GM12878 (cell line): ENCODE measurements around the gene U2AF2. TPM values are rescaled to one million over a fixed set of nuclear protein-coding genes. Genes with fewer than 3 reads are reported as not detected.

Experiments used
- ATAC-seq: fragments of 200-7000 bp; cut with Tn5 transposase; 3 replicates; pipeline ENCODE4 v1.9.1; 2020; ENCODE audit warnings: mild to moderate bottlenecking, moderate library complexity
- BruUV-seq: library from RNA; stranded (reverse); fragments of 400-500 nt; replicated peaks from 2 replicates; lab custom pipeline; 2021; lab: Mats Ljungman, UMichigan
- CTCF ChIA-PET: fragments of 300-600 bp; sonication (Branson Sonifier 250); formaldehyde crosslinking; extraction: SDS; loops from one replicate; lab custom pipeline; 2021; ENCODE audit warnings: inconsistent platforms; lab: Yijun Ruan, JAX
- POLR2A ChIA-PET: fragments of 350-600 bp; formaldehyde crosslinking; extraction: SDS; loops from one replicate; lab custom pipeline; 2021; ENCODE audit warnings: inconsistent platforms; lab: Charles Lee
- RAD21 ChIA-PET: fragments of 300-600 bp; sonication (Branson Sonifier 250); formaldehyde crosslinking; loops from one replicate; lab custom pipeline; 2023; ENCODE audit warnings: antibody characterized with exemption; ENCODE audit not compliant: unreplicated experiment; lab: Charles Lee
- SMC1A ChIA-PET: fragments of 300-600 bp; sonication (Branson Sonifier 250); formaldehyde crosslinking; loops from one replicate; lab custom pipeline; 2023; ENCODE audit not compliant: unreplicated experiment, uncharacterized antibody; lab: Charles Lee
- DNase-seq: peaks from one replicate; pipeline ENCODE4 v3.0.0-alpha.2; 2011; ENCODE audit warnings: low read depth, low spot score
- FAIRE-seq: peaks from 3 replicates; lab custom pipeline; 2011; peaks lifted over from hg19 to GRCh38; lab: Jason Lieb, UNC
- H2AFZ ChIP-seq: 2 replicates; pipeline ENCODE4 v1.6.0; 2011; ENCODE audit warnings: low read depth, low read length, control low read depth; ENCODE audit not compliant: control insufficient read depth
- H3K27ac ChIP-seq: 2 replicates; pipeline ENCODE4 v1.5.1; 2011; ENCODE audit warnings: control low read depth; ENCODE audit not compliant: control insufficient read depth, insufficient read depth
- H3K27me3 ChIP-seq, 2 experiments: replicated peaks in 1 of 2; 2 replicates each; pipeline versions ENCODE4 v1.6.0 to v1.6.1; 2011; ENCODE audit warnings: low read length in 1 of 2; ENCODE audit not compliant: control insufficient read depth in 2 of 2, insufficient read depth in 2 of 2
- H3K36me3 ChIP-seq, 2 experiments: 2 replicates each; pipeline ENCODE4 v1.5.1; 2011; ENCODE audit warnings: low read length in 1 of 2; ENCODE audit not compliant: control insufficient read depth in 2 of 2, insufficient read depth in 2 of 2
- H3K4me1 ChIP-seq: 2 replicates; pipeline ENCODE4 v1.6.1; 2011; ENCODE audit warnings: mild to moderate bottlenecking, low read length, moderate library complexity, mixed read lengths; ENCODE audit not compliant: control insufficient read depth, insufficient read depth
- H3K4me2 ChIP-seq: 2 replicates; pipeline ENCODE4 v1.6.0; 2011; ENCODE audit warnings: control low read depth; ENCODE audit not compliant: control insufficient read depth, insufficient read depth
- H3K4me3 ChIP-seq: fragments of 200-600 bp; sonication (generic); 2 replicates; pipeline ENCODE4 v1.5.1; 2016
- H3K79me2 ChIP-seq: 2 replicates; pipeline ENCODE4 v1.6.0; 2011; ENCODE audit warnings: low read length; ENCODE audit not compliant: control insufficient read depth, insufficient read depth
- H3K9ac ChIP-seq: 2 replicates; pipeline ENCODE4 v1.8.0; 2011; ENCODE audit warnings: low read length, control low read depth, mixed read lengths; ENCODE audit not compliant: control insufficient read depth, insufficient read depth
- H3K9me3 ChIP-seq: replicated peaks from 3 replicates; pipeline ENCODE4 v1.5.1; 2011; ENCODE audit warnings: mild to moderate bottlenecking, low read length; ENCODE audit not compliant: control insufficient read depth, insufficient read depth
- H4K20me1 ChIP-seq: 2 replicates; pipeline ENCODE4 v1.6.0; 2011; ENCODE audit not compliant: control insufficient read depth, insufficient read depth
- BRCA1 ChIP-seq: IDR thresholded peaks from 2 replicates; pipeline ENCODE4 v1.6.1; 2011; ENCODE audit warnings: low read depth, low read length, improper control_type of control experiment
- GABPA ChIP-seq: IDR thresholded peaks from 2 replicates; pipeline ENCODE4 v1.6.1; 2014; ENCODE audit warnings: antibody characterized with exemption, low read depth, mild to moderate bottlenecking, inconsistent platforms
- POLR2A ChIP-seq: IDR thresholded peaks from 2 replicates; pipeline ENCODE4 v1.6.1; 2011; ENCODE audit warnings: low read depth, mild to moderate bottlenecking, low read length
- ZBTB33 ChIP-seq: fragments of 450-650 bp; IDR thresholded peaks from 2 replicates; pipeline ENCODE4 v1.6.1; 2017; ENCODE audit warnings: mild to moderate bottlenecking
- WGBS: methylation state at CpG from one replicate; pipeline ENCODE4 v1.1.6; 2016; ENCODE audit warnings: low lambda C conversion rate; ENCODE audit not compliant: insufficient replicate concordance, insufficient coverage; ENCODE audit errors: missing lambda C conversion rate; 5-methylcytosine and 5-hydroxymethylcytosine counted together
- in situ Hi-C: fragments of 300-500 bp; cut with MboI; formaldehyde crosslinking; loops from 9 replicates; pipeline ENCODE4 v1.14.3; 2018; ENCODE audit warnings: mixed read lengths
- intact Hi-C: fragments of 100-400 bp; cut with micrococcal nuclease; formaldehyde crosslinking; loops from one replicate; pipeline ENCODE4 v1.14.2; 2022; ENCODE audit not compliant: unreplicated experiment
- polyA plus RNA-seq, 11 experiments: library from polyadenylated mRNA; depleted of rRNA in 4 of 11; unstranded in 6 of 11; stranded (reverse) in 5 of 11; fragments of >200 nt; fragmentation: Nextera tagmentation in 4 of 11; fragmentation: Illumina TruSeq in 1 of 11; extraction: Ambion mirVana in 4 of 11; extraction: Trizol in 1 of 11; gene quantifications; 1 replicate in 1 of 11; 2 replicates in 10 of 11; pipeline versions ENCODE4 v1.2.1 to v1.2.3, GENCODE V29; 2011 to 2016; ENCODE audit warnings: inconsistent platforms in 2 of 11, missing spikeins in 2 of 11, low read depth in 1 of 11
- total RNA-seq, 4 experiments: library from RNA; depleted of rRNA in 3 of 4; stranded (reverse); fragments of >200 nt in 3 of 4; fragmentation: Illumina TruSeq in 1 of 4; extraction: Trizol in 1 of 4; gene quantifications; 2 replicates each; pipeline versions ENCODE4 v1.2.1 to v1.2.3, GENCODE V29; 2013 to 2021

The U2AF2 gene
- total and polyA plus RNA-seq, 10 of the 15 experiments (the other 5 are each of a cell fraction or from before 2014, with no cell fraction given): 3.0 to 338 (median 130) TPM

- H3K4me2 ChIP-seq: no peak overlapping the region
- no peaks in the 10 kb centered on the region for H3K27me3 ChIP-seq
- H3K4me3 ChIP-seq: no peak overlapping the region
- no peak overlapping the region for H3K9ac ChIP-seq
- RAD21 ChIA-PET: no interaction called here
- DNase-seq (no peak), ATAC-seq (no peak), FAIRE-seq (no peak)
- no peak overlapping the region for H2AFZ ChIP-seq
- H4K20me1 ChIP-seq: peaks cover 12% of the 10 kb centered on the region
- H3K79me2 ChIP-seq: peaks cover 8% of the 10 kb centered on the region
- H3K9me3 ChIP-seq: no peaks in the 10 kb centered on the region
- SMC1A ChIA-PET: no interaction called here
- TF ChIP-seq POLR2A (peak; percentile 8; the same call in 1 of the 2 replicates), BRCA1 (no peak)
- H3K36me3 ChIP-seq: peaks cover 20 to 36% of the 10 kb centered on the region in 2 experiments
- no TSS peak for BruUV-seq
- no peaks in the 10 kb centered on the region for H3K4me1 ChIP-seq
- intact Hi-C loops (no loop called here), in situ Hi-C loops (no loop called here)
- CTCF ChIA-PET: no interaction called here
- no peak overlapping the region for H3K27ac ChIP-seq
- WGBS: 84% methylated on average over 24 of the region's 29 CpGs
- POLR2A ChIA-PET: no interaction called here
These were observed 31.6 kb downstream of the U2AF2 start for GRCh38 chr19:55686311-55687050.

- no peak for FAIRE-seq
- intact Hi-C loops: no loop called here
These were observed 32.7 kb downstream of the U2AF2 start for GRCh38 chr19:55687281-55688201.

More at GRCh38 chr19:55687281-55688201, 32.7 kb downstream of the U2AF2 start:
- ChIA-PET SMC1A (no interaction called here), RAD21 (no interaction called here), POLR2A (no interaction called here), CTCF (no interaction called here)
- H3K4me3 ChIP-seq: no peak overlapping the region
- DNase-seq (no peak), ATAC-seq (no peak)
- no peaks in the 10 kb centered on the region for H3K27me3 ChIP-seq
- H3K9me3 ChIP-seq: no peaks in the 10 kb centered on the region
- no peak overlapping the region for H3K27ac ChIP-seq
- no peak for TF ChIP-seq ZBTB33
- TF ChIP-seq POLR2A: peak; percentile 8; the same call in 1 of the 2 replicates
- no peak for TF ChIP-seq GABPA
- no peak overlapping the region for H2AFZ ChIP-seq
- 86% methylated on average over 20 of the region's 22 CpGs for WGBS
- in situ Hi-C loops: no loop called here
- peaks cover 18 to 41% of the 10 kb centered on the region in 2 experiments for H3K36me3 ChIP-seq
- no peak overlapping the region for H3K4me2 ChIP-seq
- H3K4me1 ChIP-seq: no peaks in the 10 kb centered on the region
- no TSS peak for BruUV-seq
- peaks cover 5% of the 10 kb centered on the region for H3K79me2 ChIP-seq
- H3K9ac ChIP-seq: no peak overlapping the region
- H4K20me1 ChIP-seq: peaks cover 12% of the 10 kb centered on the region
